MCF 10A (cell line): Measurements from ENCODE around the gene ADI1. TPM values are rescaled to one million over a fixed set of nuclear protein-coding genes. Genes with fewer than 3 reads are reported as not detected.

Experiments used
- BruUV-seq: library from RNA; stranded (reverse); fragments of 400-500 nt; replicated peaks from 2 replicates; lab custom pipeline; 2021; lab: Mats Ljungman, UMichigan
- CTCF ChIA-PET: fragments of 300-600 bp; sonication (Branson Sonifier 250); formaldehyde crosslinking; extraction: SDS; loops from one replicate; lab custom pipeline; 2021; ENCODE audit warnings: antibody characterized with exemption, inconsistent platforms; lab: Yijun Ruan, JAX
- POLR2A ChIA-PET: fragments of 300-600, 350-650 bp; sonication (Branson Sonifier 250); formaldehyde crosslinking; extraction: SDS; loops from one replicate; lab custom pipeline; 2020; ENCODE audit warnings: antibody characterized with exemption, inconsistent platforms; lab: Yijun Ruan, JAX
- DNase-seq: peaks from one replicate; pipeline ENCODE4 v3.0.0-alpha.2; 2018; ENCODE audit not compliant: unreplicated experiment
- H3K27ac Mint-ChIP-seq: one replicate; pipeline ENCODE4 v1.8.0; 2022; ENCODE audit warnings: mild to moderate bottlenecking, low read depth, mixed read lengths; ENCODE audit not compliant: unreplicated experiment
- H3K27me3 Mint-ChIP-seq: one replicate; pipeline ENCODE4 v1.8.0; 2022; ENCODE audit warnings: mixed read lengths; ENCODE audit not compliant: insufficient read depth, unreplicated experiment
- H3K36me3 Mint-ChIP-seq: one replicate; pipeline ENCODE4 v1.8.0; 2022; ENCODE audit warnings: mild to moderate bottlenecking, moderate library complexity, mixed read lengths; ENCODE audit not compliant: insufficient read depth, unreplicated experiment
- H3K4me1 Mint-ChIP-seq: one replicate; pipeline ENCODE4 v1.8.0; 2022; ENCODE audit warnings: mixed read lengths; ENCODE audit not compliant: insufficient read depth, unreplicated experiment
- H3K4me3 Mint-ChIP-seq: one replicate; pipeline ENCODE4 v1.8.0; 2022; ENCODE audit warnings: mild to moderate bottlenecking, moderate library complexity, mixed read lengths; ENCODE audit not compliant: unreplicated experiment
- H3K9me3 Mint-ChIP-seq: one replicate; pipeline ENCODE4 v1.8.0; 2022; ENCODE audit warnings: mixed read lengths; ENCODE audit not compliant: unreplicated experiment
- CTCF ChIP-seq: fragments of 200-600 bp; IDR thresholded peaks from one replicate; pipeline ENCODE4 v1.8.0; 2022; ENCODE audit warnings: antibody characterized with exemption, mild to moderate bottlenecking; ENCODE audit not compliant: unreplicated experiment
- intact Hi-C: fragments of 100-400 bp; cut with micrococcal nuclease; formaldehyde crosslinking; loops from 2 replicates; pipeline ENCODE4 v1.14.1; 2022
- total RNA-seq: library from RNA; stranded (reverse); gene quantifications from 2 replicates; pipeline ENCODE4 v1.2.3, GENCODE V29; 2022

ADI1 gene
- total RNA-seq, 1 experiment from 2014 or later, result 61.9 TPM

- BruUV-seq, result no TSS peak
- no peak for TF ChIP-seq CTCF
- Mint-ChIP-seq H3K9me3 (no peaks in the 10 kb centered on the region), H3K27ac (peak overlapping the region; percentile 88), H3K4me1 (peaks cover 56% of the 10 kb centered on the region), H3K4me3 (no peak overlapping the region), H3K36me3 (peaks cover 37% of the 10 kb centered on the region), H3K27me3 (no peaks in the 10 kb centered on the region)
- intact Hi-C loops, result no loop called here
- POLR2A ChIA-PET, result no interaction called here
- CTCF ChIA-PET, result interaction anchor here (0.9 to 1.6 kb wide), 2 partner anchors 44 to 183 kb away, joined by 5 to 6 read pairs; no protein-coding TSS in a partner anchor
- DNase-seq, result no peak
Observed at GRCh38 chr2:3468296-3468988, 50.9 kb downstream of the ADI1 start.

GRCh38 chr2:3467654-3468053, 51.7 kb downstream of the ADI1 start:
- no peak for TF ChIP-seq CTCF
- CTCF ChIA-PET, result interaction anchor here (0.9 to 1.6 kb wide), 2 partner anchors 43 to 184 kb away, joined by 5 to 6 read pairs; no protein-coding TSS in a partner anchor

GRCh38 chr2:3466966-3467365, 52.4 kb downstream of the ADI1 start:
- Mint-ChIP-seq H3K27ac (no peak overlapping the region), H3K4me1 (peaks cover 53% of the 10 kb centered on the region), H3K9me3 (no peaks in the 10 kb centered on the region), H3K36me3 (peaks cover 39% of the 10 kb centered on the region), H3K4me3 (no peak overlapping the region), H3K27me3 (no peaks in the 10 kb centered on the region)
- no peak for DNase-seq
- ChIA-PET POLR2A (interaction anchor here (1.3 to 1.9 kb wide), 2 partner anchors 16 to 52 kb away, joined by 3 to 5 read pairs; no protein-coding TSS in a partner anchor), CTCF (interaction anchor here (1.6 to 2.4 kb wide), 2 partner anchors 43 to 185 kb away, joined by 6 to 23 read pairs; no protein-coding TSS in a partner anchor)
- intact Hi-C loops, result no loop called here
- TF ChIP-seq CTCF, result no peak
- BruUV-seq, result no TSS peak

More at GRCh38 chr2:3467654-3468053, 51.7 kb downstream of the ADI1 start:
- Mint-ChIP-seq H3K27me3 (no peaks in the 10 kb centered on the region), H3K27ac (peak overlapping the region; percentile 88), H3K4me3 (no peak overlapping the region), H3K36me3 (peaks cover 38% of the 10 kb centered on the region), H3K9me3 (no peaks in the 10 kb centered on the region), H3K4me1 (peaks cover 56% of the 10 kb centered on the region)
- BruUV-seq, result no TSS peak
- no peak for DNase-seq
- POLR2A ChIA-PET, result no interaction called here
- intact Hi-C loops, result no loop called here

- ChIA-PET POLR2A (interaction anchor here (0.6 to 1.9 kb wide), 3 partner anchors 15 to 92 kb away, joined by 3 to 5 read pairs (median 3); partner anchors contain the start of gene RNASEH1), CTCF (interaction anchor here (0.6 to 2.4 kb wide), 3 partner anchors 42 to 185 kb away, joined by 3 to 23 read pairs (median 6); no protein-coding TSS in a partner anchor)
- no peak overlapping the region for H3K4me3 Mint-ChIP-seq
- no peak overlapping the region for H3K27ac Mint-ChIP-seq
- DNase-seq, result no peak
- intact Hi-C loops, result no loop called here
- H3K9me3 Mint-ChIP-seq, result no peaks in the 10 kb centered on the region
- TF ChIP-seq CTCF, result no peak
- peaks cover 48% of the 10 kb centered on the region for H3K4me1 Mint-ChIP-seq
- H3K27me3 Mint-ChIP-seq, result no peaks in the 10 kb centered on the region
- no TSS peak for BruUV-seq
- H3K36me3 Mint-ChIP-seq, result peaks cover 44% of the 10 kb centered on the region
Observed at GRCh38 chr2:3466482-3466863, 52.9 kb downstream of the ADI1 start.
